Activated CD4-positive, alpha-beta T cell treated with anti-CD3 and anti-CD28 coated beads, Interleukin-2, amount 50 U/mL, for 16 hours (primary cell): Measurements from ENCODE around the gene DHFR.
A peak's percentile ranks its signal among the peaks of the same experiment; 100 is the strongest.
"Not testable (repeated sequence)": the region's sequence is repeated elsewhere in the genome, so short reads cannot be mapped to it uniquely, and the experiment has no call there.

Source experiments
- DNase-seq: peaks from one replicate; pipeline ENCODE4 v3.0.0-alpha.2; 2020

Gene DHFR

GRCh38 chr5:80654391-80655230 is at the start of gene DHFR, which contains the start of gene MSH3:
DHFR (minus strand) TSS chr5:80654983; CDS start chr5:80654489, 494 bp downstream.
MSH3 (plus strand) TSS chr5:80654652; CDS start chr5:80654728, 76 bp downstream.
- DNase-seq = peak; percentile 94

GRCh38 chr5:80704221-80704620 is 49.4 kb upstream of the DHFR start:
- no peak for DNase-seq

- DNase-seq = no peak
Measured at GRCh38 chr5:80703747-80704146, 49.0 kb upstream of the DHFR start.

GRCh38 chr5:80703291-80703690 is 48.5 kb upstream of the DHFR start:
- DNase-seq = no peak

GRCh38 chr5:80701597-80701996 is 46.8 kb upstream of the DHFR start:
- DNase-seq = no peak

DNA sequence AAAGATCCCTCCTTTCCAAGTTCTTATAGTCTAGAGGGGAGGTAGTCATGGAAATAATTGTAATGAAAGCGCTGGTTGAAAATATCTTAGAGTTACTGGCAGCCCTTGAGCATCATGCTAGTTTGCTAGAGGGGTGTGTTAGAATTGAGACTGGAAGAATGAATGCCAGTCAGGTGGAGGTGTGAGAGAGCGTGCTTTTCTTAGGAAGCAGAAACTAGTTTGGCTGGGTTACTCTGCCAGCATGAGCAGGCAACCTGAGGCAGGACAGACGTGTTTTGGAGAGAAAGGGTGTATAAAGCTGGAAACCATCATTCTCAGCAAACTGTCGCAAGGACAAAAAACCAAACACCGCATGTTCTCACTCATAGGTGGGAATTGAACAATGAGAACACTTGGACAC is 43.6 kb upstream of the DHFR start:
- no peak for DNase-seq

DNA sequence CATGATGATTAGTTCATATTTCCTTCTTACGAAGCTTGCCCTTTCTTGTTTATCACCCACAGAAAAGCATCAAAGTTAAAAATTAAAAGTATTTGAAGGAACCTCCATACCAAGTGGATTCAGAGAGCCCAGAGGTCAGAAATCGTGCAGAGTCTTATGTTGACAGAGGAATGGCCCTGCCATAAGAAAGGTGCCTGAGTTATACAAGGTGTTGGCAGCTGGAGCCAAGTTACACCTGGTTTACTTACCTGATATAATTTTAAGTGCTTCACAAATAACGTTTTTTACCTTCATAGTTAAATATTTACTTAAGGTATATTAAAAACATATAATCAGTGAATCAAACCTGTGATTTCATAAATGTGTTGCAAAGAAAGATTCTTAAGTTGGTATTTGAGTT is 42.3 kb upstream of the DHFR start:
- no peak for DNase-seq

DNA sequence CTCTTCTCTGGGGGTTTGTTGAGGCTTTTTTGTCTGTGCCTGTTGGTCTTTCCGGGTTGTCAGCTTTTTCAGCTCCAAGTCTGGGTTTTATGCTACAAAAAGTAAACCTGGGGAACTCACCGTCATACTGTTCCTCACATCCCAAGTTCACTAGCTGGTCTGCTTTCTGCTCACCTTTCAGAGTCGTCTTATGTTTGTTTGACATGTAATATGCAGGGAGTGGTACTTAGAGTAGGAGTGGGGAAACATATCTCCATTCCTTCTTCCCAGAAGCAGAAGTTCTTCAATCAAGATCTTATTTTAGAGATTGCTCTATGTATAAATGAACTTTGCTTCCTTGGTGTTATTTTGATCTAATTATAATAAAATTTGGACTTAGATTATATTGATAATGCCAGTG is 41.7 kb upstream of the DHFR start:
- DNase-seq = no peak

DNA sequence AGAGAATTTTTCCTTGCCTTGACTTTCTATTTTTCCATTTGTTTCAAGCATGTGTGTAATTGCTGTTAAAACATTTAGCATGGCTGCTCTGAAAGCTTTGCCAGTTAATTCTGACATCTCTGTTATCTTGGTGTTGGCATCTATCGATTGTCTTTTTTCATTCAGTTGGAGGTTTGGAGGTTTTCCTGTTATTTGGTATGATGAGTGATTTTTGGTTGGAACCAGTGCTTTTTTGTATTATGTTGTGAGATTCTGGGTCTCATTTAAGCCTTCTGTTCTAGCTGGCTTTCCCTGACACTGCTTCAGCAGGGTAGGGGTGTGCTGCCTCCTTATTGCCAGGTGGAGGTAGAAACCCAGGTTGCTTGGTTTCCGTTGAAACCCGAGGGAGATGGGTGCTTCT is 40.9 kb upstream of the DHFR start:
- DNase-seq = no peak

DNA sequence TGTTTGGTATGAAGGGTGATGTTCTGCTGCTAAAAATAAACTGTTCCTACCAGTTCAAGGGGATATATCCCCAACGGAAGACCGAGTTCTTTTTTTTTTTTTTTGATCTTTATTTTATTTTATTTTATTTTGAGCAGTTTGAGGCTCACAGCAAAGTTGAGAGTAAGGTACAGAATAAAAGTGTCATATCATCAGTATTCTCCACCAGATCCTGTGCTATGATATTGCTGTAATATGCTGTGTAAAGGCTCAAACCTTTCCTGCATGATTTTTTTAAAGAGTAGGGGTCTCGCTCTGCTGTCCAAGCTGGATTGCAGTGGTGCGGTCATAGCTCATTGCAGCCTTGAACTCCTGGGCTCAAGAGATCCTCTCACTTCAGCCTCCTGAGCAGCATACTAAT is 34.8 kb upstream of the DHFR start:
- DNase-seq = no peak

DNA sequence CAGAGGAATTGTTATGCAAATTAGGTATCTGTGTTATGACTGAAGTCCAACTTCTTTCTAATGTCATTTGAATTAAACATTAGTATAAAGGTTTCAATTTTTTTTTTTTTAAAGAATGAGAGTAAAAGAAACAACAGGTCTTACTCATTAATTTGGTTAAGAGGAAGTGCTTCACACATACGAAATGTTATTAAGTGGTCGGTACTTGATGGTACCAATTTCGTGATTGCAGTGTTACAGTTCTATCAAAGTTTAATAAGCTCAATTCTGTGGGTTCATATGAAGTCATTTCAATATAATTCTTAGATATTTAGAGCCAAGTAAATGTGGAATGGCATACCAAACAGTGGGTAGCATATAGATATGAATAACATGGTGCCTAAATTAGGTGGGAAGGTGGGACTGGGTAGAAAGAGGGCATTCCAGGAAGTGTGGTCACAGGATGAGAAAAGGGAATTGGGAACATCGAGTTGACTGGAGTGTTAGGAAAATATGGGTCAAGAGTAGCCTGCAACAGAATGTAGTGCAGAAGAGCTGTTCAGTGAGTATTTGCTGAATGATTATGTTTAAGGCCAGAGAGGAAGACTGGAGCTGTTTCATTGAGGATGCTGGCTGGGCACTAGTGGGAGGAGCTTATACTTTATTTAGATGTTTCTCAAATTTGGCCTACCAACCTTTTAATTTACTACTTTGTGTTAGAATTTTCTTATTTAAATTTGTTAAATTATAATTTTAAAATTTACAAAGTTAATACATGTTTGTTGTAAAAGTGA is 34.1 kb upstream of the DHFR start:
- DNase-seq = no peak

- peak; percentile 9 for DNase-seq
Measured at GRCh38 chr5:80686757-80687156, 32.0 kb upstream of the DHFR start.

GRCh38 chr5:80676706-80677105 is 21.9 kb upstream of the DHFR start:
- DNase-seq = no peak

DNA sequence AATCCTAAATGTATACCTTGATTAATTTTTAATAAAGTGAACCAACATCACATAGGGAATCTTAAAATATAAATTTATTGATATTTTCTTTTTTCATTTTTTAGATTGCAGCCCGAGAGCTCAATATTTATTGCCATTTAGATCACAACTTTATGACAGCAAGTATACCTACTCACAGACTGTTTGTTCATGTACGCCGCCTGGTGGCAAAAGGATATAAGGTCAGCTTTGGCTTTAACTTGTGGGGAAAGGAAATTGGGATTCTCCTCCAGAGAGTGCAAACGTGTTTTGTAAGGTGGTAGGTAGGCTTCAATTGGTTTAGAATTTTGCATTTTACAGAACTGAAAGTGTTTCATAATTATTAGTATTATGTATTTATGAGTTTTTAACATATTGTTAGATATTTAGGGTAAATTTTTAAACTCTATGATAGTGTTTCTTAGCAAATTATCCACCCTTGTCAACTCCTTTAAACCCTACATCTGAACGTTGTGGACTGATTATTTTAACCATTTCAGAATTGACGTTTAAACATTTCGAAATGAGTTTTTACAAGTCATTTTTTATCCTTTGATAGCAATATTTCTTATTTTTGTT is 17.5 kb upstream of the DHFR start:
- DNase-seq = peak; percentile 67

DNA sequence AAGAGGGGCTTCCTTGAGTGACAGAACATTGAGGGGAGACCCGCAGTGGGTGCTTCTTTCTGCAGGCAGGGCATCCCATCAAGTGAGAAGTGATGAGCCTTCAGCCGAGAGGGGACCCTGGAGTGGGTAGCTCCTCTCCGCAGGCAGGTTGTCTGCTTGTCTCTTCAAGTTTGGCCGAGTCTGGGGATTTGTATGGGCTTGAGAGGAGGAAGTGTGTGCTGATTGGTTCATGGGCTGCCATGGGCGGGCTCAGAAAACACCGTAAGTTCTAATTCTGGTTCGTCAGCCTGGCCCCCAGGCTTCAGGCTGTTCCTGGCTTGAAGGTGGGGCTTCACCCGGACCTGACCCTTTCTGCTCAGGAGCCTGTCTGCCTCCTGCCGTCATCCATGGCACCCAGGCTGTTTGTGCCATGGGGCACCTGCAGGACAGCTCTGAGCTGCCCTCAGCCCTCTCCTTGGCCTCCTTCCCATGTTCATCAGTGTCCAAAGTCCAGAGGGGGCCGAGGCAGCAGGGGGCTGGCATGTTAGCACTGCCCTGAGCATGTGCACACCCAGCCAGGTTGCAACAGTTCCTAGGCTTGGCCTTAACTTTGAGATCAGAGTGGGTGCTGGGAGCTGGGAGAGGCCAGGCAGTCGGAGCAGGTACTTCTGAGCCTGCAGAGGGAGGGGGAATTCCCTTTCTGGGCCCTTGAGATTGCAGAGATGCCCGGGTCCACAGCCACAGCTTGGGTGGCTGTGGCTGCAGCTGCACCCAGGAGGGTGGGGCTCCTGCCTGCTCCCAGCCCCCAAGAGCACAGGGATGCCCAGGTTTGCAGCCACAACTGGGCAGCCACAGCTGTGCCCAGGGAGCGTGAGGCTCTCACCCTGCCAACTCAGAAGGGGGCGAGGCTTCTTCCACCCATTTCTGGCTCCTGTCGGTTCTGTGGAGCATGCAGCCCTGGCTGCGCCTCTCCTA is 13.5 kb upstream of the DHFR start:
- no peak for DNase-seq

DNA sequence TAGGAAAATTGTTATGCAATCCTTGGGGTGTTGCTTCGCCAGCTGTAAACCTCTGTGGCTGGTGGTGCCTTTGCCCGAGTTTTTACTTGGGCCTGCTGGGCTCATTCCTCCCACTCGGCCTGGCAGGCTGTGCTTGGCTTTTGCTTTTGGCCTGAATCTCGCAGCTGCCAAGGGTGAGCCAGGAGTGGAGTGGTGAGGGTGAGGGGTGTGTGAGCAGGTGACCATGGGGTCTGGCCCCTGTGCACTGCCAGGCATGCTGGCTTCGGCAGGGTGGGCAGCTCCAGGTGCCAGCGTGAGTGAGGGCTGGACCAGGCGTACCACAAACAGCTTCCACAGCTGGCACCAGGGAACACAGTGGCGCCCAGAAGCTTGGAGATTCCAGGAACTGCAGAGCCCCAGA is 12.6 kb upstream of the DHFR start:
- no peak for DNase-seq

- DNase-seq = no peak
Measured at GRCh38 chr5:80665057-80665456, 10.3 kb upstream of the DHFR start.

DNA sequence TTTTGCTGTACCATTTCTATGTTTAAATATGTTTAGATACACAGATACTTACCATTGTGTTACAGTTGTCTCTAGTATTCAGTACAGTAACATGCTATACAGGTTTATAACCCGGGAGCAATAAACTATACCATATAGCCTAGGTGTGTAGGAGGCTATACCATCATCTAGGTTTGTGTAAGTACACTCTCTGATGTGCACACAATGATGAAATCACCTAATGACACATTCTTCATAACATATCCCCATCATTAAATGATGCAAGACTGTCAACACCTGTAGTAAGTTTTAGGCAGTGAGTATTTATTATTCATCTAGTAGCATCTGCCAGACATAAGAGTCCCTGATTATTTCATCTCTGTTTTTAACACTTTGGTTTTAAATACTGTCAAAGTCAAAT is 7.3 kb upstream of the DHFR start:
- DNase-seq = no peak

- not testable (repeated sequence) for DNase-seq
Measured at GRCh38 chr5:80660661-80661060, 5.9 kb upstream of the DHFR start.

DNA sequence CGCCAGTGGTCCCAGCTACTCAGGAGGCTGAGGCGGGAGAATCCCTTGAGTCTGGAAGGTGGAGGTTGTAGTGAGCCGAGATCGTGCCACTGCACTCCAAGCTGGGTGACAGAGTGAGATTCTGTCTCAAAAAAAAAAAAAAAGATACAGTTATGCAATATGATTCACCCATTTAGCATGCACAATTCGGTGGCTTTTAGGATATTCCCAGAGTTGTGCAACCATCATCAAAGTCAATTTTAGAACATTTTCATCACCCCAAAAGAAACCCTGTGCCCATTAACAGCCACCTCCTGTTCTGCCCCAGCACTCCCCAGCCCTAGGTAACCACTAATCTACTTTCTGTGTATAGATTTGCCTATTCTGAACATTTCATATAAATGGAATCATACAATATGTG is 4.3 kb upstream of the DHFR start:
- no peak for DNase-seq

- DNase-seq = no peak
Measured at GRCh38 chr5:80656425-80656824, 1.6 kb upstream of the DHFR start.

DNA sequence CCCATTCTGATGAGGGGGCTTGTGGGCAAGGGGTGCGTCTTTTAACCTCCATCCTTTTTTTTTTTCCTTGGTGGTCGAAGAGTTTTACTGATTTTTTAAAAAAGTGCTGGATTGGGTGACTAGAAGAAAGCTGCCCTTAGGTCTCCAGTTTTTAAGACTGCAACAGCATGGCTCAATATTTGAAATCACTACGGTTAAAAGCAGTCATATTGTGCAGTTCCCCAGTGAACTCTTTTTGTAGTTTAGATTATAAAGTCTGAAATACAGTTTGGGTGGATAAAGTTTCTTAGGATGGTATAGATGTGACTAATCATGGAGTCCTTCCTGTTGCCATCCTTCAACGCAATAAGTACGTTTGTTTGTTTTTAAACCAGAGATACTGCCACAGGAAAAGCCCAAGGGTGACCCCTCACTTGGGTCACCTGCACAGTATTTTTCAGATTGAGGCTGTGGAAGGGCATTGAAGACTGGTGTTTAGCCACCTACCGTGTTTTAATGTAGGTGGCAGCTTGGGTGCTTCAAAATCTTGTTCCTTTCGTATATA is 520 bp upstream of the DHFR start:
- DNase-seq = peak; percentile 23
